GM19240 (cell line): ENCODE measurements around the gene MDFIC2.
"Not testable (repeated sequence)": the region's sequence is repeated elsewhere in the genome, so short reads cannot be mapped to it uniquely, and the experiment has no call there.

Experiments used
- DNase-seq: peaks from one replicate; pipeline ENCODE4 v3.0.0; 2011; ENCODE audit warnings: low spot score; ENCODE audit not compliant: insufficient read length

MDFIC2 gene

DNA sequence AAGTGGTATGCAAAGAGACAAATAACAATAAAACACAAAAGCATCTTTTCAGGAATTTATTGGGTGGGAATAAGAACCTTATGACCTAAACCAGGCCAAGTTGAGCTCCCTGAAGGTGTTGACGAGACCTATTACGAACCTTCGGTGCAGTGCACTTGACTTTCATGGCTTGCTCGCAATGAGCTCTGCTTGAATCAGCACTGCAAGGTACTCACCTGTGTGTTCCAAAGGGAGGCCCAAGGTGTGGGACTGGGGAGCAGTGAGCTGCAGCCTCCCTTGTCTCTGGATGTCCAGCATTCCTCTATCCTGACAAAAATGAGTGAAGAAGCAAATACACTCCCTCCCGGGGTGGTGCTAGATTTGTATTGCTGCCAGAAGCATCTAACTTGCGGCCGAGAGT is at the start of gene MDFIC2:
Gene MDFIC2 (minus strand): TSS at position 303 of the 400 bp plus-strand sequence. CDS start 665 bp downstream, outside the sequence.
- no peak for DNase-seq

DNA sequence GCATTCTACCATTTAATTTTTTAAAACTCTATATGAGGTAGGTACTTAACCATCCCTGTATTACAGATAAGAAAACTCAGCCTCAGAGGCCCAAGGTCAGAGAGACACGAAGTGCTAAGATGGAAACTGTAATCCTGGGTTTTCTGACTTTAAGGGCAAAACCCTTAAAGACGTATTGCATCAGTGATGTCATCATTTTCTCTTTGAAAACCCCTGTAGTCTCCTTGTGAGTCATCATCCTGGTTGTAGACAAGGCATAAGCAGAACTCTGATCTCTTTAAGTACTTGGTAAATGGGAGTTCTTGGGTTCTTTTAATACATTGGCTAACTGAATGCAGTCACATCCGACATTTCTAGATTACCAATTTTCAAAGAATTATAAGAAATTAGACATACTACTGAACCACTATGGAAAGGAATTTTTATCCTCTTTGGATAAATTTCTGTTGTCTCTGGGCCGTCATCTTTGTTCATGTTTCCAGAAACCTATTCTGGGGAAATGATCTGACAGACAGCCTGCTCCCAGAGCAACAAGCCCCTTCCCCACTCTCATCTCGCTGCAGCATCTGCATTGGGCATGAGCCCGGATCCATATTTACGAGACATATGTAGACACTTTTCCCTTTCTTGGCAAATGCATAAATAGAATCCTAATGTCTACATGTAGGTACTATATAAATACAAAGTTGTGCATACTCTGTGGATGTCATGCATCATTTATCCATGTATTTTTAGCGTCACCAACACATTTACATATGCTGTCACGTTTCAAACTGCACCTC is 48.7 kb upstream of the MDFIC2 start:
- no peak for DNase-seq

DNA sequence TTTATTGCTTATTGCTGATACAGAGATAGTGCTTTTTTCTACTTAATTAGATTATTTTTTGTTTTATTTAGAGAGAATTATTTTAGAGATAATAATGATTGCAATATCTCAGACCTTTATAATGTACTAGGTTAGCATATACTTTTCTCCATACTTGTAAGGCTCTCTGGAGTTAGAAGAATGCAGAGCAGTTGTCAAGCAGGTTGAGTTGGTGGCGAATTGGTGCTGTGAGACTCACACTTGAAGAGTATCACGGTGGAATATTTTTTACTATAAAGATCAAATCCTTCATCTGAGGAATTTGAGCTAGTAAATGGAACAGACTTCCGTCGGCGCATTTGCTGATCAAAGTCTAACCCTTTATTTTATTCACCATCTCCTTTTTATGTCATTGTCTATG is 47.3 kb upstream of the MDFIC2 start:
- no peak for DNase-seq

DNA sequence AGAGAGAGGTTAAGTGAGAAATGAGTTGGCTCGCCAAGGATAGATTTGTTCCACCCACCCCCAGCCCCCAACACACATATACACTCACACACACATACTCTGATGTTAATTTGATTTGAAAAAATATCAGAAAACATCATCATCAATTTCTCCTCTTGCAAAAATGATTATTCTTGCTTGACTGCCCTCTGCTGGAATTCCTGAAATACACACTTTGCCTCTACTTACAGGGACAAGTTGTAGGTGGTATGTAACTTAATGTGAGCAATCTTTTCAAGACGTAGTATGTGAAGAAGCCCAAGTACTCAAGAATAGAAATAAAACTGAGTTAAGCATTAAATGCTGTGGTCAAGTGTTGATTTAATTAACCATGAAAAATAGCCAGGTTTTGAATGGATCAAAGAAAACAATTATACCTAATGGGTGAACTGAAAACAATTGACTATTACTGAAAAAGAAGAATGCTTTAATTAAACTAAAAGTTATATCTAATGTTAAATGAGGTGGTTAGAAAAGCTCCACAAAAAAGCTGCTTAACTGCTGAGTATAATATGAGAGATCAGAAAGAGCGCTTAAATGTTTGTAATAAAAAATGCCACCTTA is 46.6 kb upstream of the MDFIC2 start:
- DNase-seq: no peak

DNA sequence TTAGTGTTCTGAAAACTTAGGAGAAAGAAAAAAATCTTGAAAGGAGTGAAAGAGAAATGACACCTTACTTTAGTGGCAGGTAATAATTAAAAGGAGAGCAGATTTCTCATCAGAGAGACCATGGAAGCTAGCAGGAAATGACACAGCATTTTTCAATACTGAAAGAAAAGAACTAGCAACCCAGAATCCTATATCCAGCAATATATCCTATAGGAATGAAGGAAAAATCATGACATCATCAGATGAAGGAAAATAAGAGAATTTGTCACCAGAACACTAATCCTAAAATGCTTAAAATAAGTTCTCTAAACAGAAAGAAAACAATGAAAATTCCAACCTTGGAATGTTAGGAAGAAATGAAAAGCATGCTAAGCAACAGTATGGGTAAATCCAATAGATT is 39.8 kb upstream of the MDFIC2 start:
- DNase-seq: no peak

DNA sequence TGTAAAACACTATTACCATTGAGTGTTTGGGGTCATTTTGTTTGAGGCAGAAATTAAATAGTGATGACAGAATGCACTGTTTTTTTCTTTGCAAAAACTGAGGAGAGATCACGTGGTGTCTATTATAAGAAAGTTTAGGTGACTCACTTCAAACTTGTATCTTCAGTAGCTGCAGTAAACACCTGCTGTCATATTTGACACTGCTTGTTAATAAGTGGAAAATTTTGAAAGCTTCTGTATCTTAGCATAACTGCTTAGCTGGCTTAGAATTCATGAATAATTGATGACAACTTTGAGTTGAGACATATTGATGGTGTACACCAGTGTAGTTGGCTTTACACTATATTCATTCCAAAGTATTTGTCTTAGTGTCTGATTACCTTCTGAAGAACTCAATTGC is 29.7 kb upstream of the MDFIC2 start:
- DNase-seq: no peak

DNA sequence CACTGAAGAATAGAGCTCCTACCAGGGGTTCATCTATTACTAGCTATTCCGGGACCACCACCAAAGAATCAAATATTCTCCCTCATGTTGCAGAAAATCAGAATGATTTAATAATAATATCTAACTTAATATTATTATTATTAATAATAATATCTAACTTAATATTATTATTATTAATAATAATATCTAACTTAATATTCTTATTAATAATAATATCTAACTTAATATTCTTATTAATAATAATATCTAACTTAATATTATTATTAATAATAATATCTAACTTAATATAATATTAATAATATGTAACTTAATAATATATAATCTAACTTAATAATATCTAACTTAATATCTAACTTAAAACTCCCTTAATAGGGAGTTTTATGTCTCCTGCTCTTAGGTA is 24.4 kb upstream of the MDFIC2 start:
- not testable (repeated sequence) for DNase-seq

DNA sequence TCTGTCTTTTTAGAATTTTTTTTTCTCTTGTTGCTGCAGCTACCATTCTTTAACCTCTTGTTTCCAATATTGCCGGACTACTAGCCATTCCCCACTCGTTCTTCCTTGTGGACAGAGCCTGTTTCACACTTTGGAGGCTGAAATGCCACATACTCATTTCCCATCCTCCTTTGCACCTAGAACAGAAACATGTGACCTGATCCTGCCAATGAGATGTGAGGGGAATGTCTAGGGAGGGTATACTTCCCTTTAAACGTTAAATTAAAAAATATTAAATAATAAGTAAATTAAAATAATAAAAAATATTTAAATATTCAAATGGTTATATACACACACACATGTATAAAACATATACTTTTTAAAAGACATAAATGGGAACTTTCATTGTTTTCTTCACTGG is 20.6 kb upstream of the MDFIC2 start:
- no peak for DNase-seq

DNA sequence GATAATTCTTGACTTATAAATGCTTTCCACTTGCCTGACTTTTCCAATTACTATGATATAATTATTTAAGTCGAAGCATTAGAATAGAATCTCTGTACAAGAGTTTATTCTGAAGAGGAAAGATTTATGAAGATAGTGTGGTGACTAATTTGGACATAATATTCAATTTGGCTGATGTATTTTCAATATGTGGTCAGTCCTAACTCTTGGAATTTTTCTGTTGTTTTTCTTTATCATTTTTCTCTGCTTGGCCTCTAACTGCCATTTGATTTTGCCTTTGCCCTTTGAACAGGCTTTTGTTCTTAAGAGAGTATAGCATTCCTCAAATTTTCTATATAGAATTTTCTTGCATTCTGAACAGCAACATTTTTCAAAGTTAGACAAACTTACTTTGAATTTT is 2.6 kb upstream of the MDFIC2 start:
- DNase-seq: no peak

DNA sequence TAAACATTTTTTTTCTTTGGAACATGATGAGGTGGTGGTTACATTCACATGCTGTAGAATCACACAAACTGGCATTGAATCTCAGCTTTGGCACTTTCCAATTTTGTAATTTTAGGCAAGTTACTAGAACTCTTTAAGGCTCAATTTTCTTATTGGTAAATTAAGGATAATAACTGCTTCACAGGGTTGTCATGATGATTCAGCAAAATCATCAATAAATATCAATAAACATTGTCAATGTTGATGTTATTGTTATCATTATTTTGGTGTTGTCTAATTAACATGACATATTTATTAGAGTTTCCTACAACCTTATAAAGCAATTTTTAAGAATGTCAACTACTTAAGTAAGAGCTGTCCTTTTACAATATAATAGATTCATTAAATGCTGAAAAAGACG is 1.6 kb downstream of the MDFIC2 start:
- DNase-seq: no peak

DNA sequence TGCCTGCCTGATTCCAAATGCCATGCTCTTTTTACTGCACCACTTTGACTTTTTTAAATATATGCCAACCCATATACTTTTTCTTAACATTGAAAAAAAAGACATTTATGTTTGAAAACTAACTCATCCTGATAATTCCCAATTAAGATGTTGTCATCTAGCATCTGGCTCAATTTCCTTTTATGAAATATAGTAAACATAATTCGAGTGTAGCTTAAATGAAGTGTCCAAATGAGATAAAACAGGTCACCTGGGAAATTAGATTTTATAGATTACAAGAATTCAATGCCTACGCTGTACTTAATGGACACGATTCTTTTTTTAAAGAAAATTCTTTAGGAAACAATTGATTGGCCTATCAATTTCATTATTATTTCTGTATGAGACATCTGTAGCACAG is 2.8 kb downstream of the MDFIC2 start:
- no peak for DNase-seq

DNA sequence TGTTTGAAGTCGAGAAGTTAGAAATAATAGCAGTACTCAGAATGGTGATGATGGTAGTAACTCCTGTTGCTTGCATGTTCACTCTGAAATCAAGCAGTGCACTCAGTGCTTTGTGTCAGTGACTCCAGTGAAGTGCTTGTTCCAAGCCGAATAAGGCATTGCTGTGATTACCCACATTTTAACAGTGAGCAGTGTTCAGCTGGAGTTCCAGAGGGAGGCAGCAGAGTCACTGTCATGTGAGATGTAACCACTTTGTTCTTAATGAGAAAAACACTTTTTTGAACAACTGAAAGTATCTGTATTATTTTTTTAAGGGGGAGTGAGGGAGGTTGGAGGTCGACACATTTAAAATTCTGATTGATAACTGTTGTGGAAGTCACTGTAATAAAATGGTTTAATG is 3.7 kb downstream of the MDFIC2 start:
- DNase-seq: no peak

DNA sequence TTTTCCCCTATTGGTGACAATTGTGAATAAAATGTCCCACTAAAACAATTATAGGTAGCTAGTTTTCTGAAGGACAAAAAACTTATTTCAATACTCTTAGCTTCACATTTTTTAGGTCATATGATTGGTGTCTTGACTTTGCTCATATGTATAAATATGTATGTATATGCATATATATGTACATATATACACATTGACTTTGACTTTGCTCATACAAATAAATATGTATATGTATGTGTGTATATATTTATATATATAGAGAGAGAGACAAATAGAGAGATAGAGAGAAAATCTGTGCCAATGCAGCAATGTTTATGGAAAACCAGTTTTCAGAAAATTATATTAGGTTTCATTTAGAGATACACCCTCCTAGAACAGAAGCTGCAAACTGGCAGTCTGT is 5.7 kb downstream of the MDFIC2 start:
- DNase-seq: no peak

DNA sequence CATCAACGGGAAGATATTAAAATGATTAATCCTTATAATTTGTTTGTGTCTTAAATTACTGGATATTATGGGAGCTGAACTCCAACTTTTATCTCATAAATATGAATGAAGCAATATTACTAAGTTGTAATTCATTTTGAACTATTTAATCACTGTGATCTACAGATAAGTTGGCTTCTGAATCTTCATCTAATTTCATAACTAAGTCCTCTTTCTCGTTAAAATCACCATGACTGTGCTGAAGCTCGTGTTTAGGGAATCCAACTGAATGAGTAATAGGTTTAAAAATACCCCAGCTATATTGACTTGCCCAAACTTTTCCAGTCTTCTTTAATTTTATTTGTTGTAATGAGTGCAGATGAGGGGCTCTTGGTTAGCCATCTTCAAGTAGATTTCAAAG is 14.1 kb downstream of the MDFIC2 start:
- DNase-seq: no peak

DNA sequence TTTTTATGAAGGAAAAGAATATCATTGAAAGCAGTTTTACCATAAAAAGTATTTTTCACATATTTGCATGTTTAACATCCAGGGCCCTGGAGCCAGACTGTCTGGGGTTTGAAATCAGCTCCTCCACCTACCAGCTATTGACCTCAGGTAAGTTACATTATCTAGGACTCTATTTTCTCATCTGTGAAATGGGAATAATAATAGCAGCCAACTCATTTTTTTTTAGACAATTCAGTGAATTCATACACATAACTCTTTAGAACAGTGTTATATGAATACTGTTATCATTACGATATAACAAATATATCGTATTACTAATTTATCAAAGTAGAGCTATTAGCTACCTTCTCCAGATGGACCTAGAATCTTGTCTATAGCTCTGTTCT is 21.3 kb downstream of the MDFIC2 start:
- DNase-seq: no peak

DNA sequence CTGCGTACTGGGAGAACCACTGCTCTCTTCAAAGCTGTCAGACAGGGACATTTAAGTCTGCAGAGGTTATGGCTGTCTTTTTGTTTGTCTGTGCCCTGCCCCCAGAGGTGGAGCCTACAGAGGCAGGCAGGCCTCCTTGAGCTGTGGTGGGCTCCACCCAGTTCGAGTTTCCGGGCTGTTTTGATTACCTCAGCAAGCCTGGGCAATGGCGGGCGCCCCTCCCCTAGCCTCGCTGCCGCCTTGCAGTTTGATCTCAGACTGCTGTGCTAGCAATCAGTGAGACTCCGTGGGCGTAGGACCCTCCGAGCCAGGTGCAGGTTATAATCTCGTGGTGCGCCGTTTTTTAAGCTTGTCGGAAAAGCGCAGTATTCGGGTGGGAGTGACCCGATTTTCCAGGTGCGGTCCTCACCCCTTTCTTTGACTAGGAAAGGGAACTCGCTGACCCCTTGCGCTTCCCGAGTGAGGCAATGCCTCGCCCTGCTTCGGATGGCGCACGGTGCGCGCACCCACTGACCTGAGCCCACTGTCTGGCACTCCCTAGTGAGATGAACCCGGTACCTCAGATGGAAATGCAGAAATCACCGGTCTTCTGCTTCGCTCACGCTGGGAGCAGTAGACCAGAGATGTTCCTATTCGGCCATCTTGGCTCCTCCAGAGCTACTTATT is 21.9 kb downstream of the MDFIC2 start:
- not testable (repeated sequence) for DNase-seq

DNA sequence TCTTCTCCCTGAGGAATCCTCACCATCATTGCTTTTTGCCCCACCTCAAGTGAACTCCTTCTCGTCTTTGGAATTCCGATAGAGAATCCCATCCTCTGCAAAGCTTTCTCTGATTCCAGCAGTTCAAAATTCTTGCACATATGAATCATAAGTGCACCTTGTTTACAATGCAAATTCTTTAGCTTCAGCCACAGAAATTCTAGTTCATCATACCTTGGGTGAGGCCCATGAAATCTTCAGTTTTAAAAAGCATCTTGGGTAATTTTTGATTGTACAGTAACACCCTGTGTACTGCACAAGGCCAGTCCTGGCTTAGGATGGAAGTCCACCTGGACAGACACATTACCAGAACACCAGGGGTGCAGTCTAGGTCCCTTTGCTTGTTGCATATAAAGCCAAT is 30.8 kb downstream of the MDFIC2 start:
- DNase-seq: no peak

DNA sequence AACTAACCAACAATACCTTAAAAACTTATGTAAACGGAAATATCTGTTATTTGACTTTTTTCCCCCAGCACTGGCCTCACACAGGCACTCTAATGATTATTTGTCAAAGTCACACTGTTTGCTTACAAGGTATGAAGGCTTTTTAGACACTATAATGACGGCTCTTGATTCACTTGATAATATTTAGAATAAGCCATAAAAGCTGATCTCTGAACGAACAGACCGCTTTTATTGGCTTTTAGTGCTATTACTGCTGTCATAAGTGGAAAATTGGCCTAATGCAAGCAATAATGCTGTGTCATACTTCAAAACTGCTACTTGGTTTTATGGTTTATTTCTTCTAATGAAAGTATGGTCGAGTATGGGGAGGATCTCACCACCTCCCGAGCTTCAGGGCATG is 35.1 kb downstream of the MDFIC2 start:
- DNase-seq: no peak

DNA sequence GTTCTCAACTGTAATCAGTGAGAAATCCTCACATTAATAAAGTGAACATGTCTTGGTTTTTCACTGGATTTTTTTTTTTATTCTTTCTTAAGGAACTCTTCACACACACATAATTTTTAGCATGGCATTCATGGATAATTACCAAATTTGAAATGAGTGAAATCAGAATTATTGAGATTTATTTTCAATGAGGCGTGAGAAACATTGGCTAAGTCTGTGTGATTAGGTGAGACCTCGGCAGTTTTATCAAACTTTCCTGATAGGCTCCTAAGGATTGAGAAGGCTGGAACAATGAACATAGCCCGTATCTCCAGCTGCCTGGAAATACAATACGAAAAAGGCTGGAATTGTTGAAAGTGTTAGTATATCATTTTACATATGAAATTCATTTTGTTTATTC is 35.5 kb downstream of the MDFIC2 start:
- no peak for DNase-seq

DNA sequence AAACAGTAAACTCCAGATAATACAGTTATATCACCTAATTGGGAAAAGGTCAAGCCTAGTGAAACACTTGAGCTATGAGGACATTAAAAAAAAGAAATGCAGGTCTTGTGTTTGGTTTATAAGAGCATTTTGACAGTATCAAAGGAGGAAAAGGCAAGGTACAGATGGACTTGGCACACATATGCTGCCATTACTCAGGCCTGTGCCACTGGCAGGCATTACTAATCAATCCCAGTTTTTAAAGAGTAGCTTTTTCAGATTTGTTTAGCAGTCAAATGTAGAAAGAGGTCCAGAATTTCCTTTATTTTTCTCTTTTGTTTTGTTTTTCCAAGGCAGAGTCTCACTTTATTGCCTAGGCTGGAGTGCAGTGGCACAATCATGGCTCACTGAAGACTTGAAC is 38.9 kb downstream of the MDFIC2 start:
- no peak for DNase-seq

DNA sequence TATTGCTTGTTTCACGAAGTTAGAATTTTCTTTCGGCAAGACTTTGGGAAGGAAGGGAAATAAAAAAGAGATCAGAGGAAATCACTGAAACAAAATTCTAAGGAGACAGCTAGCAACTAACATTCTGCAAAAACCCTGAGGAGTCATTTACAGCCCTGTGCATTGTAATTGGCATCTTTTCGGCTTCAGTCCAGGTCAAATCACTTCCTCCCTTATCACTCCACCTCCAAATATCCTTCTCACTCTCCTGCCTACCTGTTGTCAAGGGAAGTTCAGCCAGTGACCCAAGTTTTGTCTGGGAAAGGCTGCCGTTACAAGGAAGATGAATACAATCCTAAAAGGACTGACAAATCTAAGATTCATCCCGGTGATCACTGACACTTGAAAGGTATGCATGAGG is 39.6 kb downstream of the MDFIC2 start:
- DNase-seq: no peak

DNA sequence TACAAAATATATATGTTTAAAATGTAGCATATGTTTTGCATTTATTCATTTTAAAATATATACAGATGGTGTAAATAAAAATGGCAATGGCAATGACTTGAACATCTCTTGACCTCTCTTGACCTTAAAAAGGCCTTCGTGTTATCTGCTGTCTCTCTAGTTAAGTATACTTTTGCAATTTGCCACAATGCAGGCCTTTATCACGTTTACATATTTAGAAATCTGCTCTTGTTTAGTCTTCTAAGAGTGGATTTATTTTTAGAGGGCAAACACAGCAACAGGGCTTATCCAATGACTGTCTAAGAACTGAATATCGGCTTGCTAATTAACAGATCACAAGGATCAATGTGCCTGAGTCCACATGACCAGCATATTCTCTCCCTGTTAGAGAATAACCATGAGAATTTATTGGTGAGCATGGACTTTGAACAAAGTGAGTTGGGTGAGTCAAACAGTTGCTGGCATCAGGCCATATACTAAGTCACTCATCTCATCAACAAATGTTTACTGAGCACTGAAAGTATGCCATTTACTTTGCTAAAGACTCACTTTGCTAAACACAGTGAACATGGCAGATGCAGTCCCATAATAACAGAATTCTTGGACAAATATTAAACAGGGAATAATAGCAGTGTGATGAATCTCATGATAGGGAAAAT is 48.2 kb downstream of the MDFIC2 start:
- no peak for DNase-seq
